Smooth muscle cell of bladder (primary cell): ENCODE results near the gene CCL16. TPM values are rescaled to one million over a fixed set of nuclear protein-coding genes. Genes with fewer than 3 reads are reported as not detected.

Experiments
- total RNA-seq: library from RNA; depleted of rRNA; stranded (reverse); fragments of >200 nt; gene quantifications from 2 replicates; pipeline ENCODE4 v1.2.3, GENCODE V29; 2014

Gene CCL16, protein sequence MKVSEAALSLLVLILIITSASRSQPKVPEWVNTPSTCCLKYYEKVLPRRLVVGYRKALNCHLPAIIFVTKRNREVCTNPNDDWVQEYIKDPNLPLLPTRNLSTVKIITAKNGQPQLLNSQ
- total RNA-seq = not detected in 2 replicates

DNA sequence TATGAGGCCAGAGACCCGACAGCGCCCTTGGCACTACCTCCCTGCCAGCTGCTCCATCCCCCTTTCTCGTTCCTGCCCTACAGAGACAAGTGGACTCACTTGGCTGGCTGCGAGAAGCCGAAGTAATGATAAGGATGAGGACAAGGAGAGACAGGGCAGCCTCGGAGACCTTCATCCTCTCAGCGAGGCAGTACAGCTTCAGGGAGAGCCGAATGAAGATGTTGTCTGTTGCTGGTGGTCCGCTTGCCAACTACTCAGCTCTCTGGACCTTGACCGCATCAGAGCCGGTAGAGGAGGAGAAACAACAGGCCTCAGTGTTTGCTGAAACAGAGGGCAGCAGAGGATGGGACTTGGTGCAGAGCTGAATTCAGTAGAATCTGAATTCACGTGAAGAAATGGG lies at the start of gene CCL16:
CCL16 (minus strand) TSS at position 252 of the 400 bp plus-strand sequence; CDS start at position 175, 77 bp downstream.

DNA sequence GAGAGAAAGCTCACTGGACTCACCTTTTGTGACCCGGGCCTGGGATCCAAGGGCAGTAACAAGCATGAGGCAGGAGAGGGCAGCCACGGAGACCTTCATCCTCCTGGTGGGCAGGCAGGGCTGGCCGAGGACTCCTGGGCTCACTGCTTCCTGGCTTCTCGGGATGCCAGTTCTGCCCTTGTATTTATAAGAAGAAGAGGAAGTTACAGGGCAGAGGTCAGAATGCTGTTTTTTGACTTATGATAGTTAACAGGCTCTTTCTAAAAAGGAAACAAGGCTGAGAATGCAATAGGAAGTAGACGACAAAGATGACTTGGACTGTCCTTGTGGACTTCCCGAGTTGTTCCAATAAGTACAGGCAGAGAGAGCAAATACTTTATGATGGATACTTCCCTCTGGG lies 36.5 kb upstream of the CCL16 start, which contains the start of gene CCL23:
CCL23 (minus strand) TSS at position 174 of the 400 bp plus-strand sequence; CDS start at position 99, 75 bp downstream.

DNA sequence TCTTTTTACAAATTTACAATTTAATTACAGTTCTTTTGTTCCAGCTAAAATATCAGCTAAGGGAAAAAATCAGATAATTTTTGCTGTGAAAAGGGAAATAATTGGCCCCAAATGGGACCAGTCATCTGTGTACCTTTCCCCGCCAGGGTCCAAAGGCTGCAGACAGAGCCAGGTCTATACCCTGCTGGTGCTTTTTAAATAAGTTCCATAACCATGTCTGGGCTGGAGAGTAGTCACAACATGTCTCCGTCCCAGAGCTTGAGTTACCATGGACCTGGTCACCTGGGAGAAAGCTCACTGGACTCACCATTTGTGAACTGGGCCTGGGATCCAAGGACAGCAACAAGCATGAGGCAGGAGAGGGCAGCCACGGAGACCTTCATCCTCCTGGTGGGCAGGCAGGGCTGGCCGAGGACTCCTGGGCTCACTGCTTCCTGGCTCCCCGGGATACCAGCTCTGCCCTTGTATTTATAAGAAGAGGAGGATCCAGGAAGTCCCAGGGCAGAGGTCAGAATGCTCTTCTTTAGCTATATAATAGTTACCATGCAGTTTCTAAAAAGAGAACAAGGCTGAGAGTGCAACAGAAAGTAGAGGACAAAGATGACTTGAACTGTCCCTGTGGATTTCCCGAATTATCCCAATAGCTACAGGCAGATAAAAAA lies 19.9 kb upstream of the CCL16 start, which contains the start of gene CCL15:
CCL15 (minus strand) TSS at position 444 of the 662 bp plus-strand sequence; CDS start at position 383, 61 bp downstream.

DNA sequence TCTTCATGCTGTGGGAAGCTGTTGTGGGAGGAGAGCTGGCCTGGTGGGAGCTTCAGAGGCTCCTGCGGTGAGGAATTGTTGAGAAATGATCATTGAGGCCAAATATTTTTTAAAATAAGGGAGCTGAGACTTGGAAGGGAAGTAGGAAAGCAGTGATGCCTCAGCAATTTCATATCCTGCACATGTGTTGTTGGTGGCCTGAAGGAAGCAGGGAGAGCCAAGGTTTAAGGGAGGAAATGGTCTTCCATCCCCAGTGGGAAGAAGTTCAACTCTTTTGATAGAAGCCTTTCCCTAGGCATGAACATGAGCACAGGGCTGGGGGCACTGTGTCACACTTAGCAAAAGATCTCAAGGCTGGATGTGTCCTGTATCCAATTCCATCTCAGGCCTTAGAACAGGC lies 5.3 kb upstream of the CCL16 start, which contains the start of gene CCL14:
CCL14 (minus strand) TSS at position 87 of the 400 bp plus-strand sequence; CDS start at position 7, 80 bp downstream.

DNA sequence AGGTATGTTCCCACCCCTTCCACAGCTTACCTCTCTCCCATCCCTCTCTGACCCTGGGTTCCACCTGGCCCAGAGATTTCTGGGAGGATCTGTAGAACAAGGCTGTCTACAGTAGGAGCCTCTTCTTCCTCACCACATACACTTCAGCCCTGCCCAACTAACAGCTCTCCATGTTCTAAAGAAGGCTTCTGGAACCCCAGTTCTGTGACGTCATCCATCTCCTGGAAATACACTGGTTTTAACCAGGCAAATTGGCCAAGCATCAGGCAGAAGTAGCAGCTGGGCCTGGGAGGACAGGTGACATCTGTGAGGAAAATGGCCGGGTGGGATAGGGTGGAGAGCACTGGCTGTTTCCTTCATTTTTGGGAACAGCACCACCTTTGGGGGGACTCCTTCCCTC lies 37.8 kb downstream of the CCL16 start, which contains the start of gene LYZL6:
LYZL6 (minus strand) TSS at position 177 of the 400 bp plus-strand sequence. CDS start 4,357 bp downstream, outside the sequence.

DNA sequence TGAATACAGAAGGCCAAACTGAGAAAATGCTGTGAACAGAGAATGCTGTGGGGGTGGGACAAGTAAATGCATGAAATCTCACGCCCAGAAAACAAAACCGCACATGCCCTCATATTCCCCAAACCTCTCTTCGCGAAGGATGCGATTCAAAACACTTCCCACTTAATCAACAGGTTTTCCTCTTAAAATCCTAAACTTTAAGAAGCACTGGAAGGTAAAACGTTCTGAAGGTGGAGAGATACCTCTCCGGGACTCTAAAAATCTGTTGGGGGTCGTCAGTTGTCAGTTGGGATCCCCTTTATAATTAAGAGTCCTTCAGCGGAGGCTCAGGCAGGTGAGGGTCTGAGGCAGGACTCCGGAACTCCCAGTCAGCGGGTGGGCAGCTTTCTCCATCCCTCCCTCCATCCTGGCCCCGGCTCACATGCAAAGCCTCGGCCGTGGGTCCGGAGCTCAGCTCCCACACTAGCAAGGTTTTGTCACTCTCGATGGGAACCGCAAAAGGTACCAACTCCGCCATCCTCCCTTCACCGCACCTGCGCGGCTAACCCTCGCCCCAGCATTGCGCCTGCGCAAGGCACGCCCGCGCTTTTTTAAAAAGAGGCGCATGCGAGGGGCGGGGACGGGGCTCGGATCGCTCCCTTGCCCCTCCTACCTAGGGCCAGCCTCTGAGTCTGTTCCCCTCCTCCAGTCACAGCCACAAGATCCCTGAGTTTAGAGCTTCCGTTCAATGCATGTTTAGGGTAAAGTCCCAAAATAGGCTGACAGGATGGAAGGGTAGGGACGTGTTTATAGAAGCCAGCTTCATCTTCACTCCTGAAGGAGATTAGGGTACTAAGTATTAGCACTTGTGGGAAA lies 50.9 kb downstream of the CCL16 start, which contains the start of gene RDM1:
RDM1 (minus strand) TSS at position 563 of the 855 bp plus-strand sequence; CDS start at position 517, 46 bp downstream.

Other genes starting within 250 kb of the CCL16 start
- 1.7 and 7.3 TPM in 2 replicates for gene RASL10B, start 249.9 kb downstream of the CCL16 start, total RNA-seq
- under 0.01 and 0.09 TPM in 2 replicates for gene GAS2L2, start 228.3 kb downstream of the CCL16 start, total RNA-seq
- not detected in 2 replicates for gene C17orf50, start 220.6 kb downstream of the CCL16 start, total RNA-seq
- 1.0 and 2.6 TPM in 2 replicates for gene MMP28, start 185.9 kb downstream of the CCL16 start, total RNA-seq
- 49.5 and 55.0 TPM in 2 replicates for gene TAF15, start 172.0 kb downstream of the CCL16 start, total RNA-seq
- not detected in 2 replicates for gene HEATR9, start 112.6 kb downstream of the CCL16 start, total RNA-seq
- gene CCL5, start 101.1 kb downstream of the CCL16 start, total RNA-seq = not detected in 2 replicates
- gene RDM1, start 50.7 kb downstream of the CCL16 start, total RNA-seq = 0.09 and 0.28 TPM in 2 replicates
- not detected in 2 replicates for gene LYZL6, start 37.8 kb downstream of the CCL16 start, total RNA-seq
- not detected in 2 replicates for gene CCL14, start 5.2 kb upstream of the CCL16 start, total RNA-seq
- gene CCL15, start 20.1 kb upstream of the CCL16 start, total RNA-seq = not detected in 2 replicates
- gene CCL23, start 36.5 kb upstream of the CCL16 start, total RNA-seq = not detected in 2 replicates
- not detected in 2 replicates for gene CCL18, start 82.8 kb upstream of the CCL16 start, total RNA-seq
- not detected in 2 replicates for gene CCL3, start 108.6 kb upstream of the CCL16 start, total RNA-seq
- not detected in 2 replicates for gene CCL4, start 122.3 kb upstream of the CCL16 start, total RNA-seq
- gene TBC1D3B, start 195.1 kb upstream of the CCL16 start, total RNA-seq = 1.0 and 1.3 TPM in 2 replicates
- not detected in 2 replicates for gene CCL3L1, start 215.3 kb upstream of the CCL16 start, total RNA-seq
- gene CCL4L2, start 229.6 kb upstream of the CCL16 start, total RNA-seq = 0.14 and 0.18 TPM in 2 replicates